Breast epithelium (tissue), 3 donors: ENCODE results near the gene METTL21C.

Source experiments
- CTCF ChIP-seq, 3 donors: fragments of 450-650 bp; IDR thresholded peaks; one replicate each; pipeline ENCODE4 v1.5.1; 2016 to 2017; ENCODE audit warnings: antibody characterized with exemption in 3 of 3, mild to moderate bottlenecking in 3 of 3, moderate library complexity in 3 of 3
- POLR2A ChIP-seq: fragments of 450-650 bp; IDR thresholded peaks from one replicate; pipeline ENCODE4 v1.6.1; 2016; ENCODE audit warnings: antibody characterized with exemption, mild to moderate bottlenecking, moderate library complexity
- POLR2AphosphoS5 ChIP-seq, 3 donors: sonication (generic); formaldehyde crosslinking; IDR thresholded peaks; one replicate each; pipeline ENCODE4 v1.6.1; 2017; ENCODE audit warnings: antibody characterized with exemption in 3 of 3

DNA sequence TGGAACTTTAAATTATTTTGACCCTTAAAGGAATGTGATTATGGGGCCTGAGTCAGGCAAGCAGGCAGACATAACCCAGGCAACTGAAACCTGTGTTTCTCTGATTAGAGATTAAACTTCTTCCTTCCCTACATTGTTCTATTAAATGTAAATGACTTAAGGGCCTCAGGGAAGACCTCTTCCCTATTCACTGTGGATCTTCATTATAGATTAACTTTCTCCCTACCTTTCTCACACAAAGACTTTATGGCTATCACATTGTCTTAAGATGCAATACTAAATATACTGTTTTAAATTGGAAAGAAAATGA lies 8.8 kb upstream of the METTL21C start:
- TF ChIP-seq POLR2A (no peak), POLR2AphosphoS5 (IDR thresholded peaks at IDR 0.05) (no peak), CTCF (IDR thresholded peaks at IDR 0.05) (no peak)
